OCI-LY1 (cell line): ENCODE data around the gene DBT.

Source experiments
- EZH2 ChIP-seq: fragments of 200-600 bp; sonication (generic), shearing (Covaris generic); IDR thresholded peaks from 2 replicates; pipeline ENCODE4 v1.8.0; 2017; ENCODE audit warnings: borderline replicate concordance, mixed run types, mild to moderate bottlenecking, antibody characterized with exemption, low read length, moderate library complexity, mixed read lengths
- TF ChIP-seq, protein P1 (sequence below): fragments of 200-600 bp; sonication (generic), shearing (Covaris generic); IDR thresholded peaks from 2 replicates; pipeline ENCODE4 v1.5.1; 2017; ENCODE audit warnings: mild to moderate bottlenecking, antibody characterized with exemption, low read length, moderate library complexity, mixed read lengths

DNA sequence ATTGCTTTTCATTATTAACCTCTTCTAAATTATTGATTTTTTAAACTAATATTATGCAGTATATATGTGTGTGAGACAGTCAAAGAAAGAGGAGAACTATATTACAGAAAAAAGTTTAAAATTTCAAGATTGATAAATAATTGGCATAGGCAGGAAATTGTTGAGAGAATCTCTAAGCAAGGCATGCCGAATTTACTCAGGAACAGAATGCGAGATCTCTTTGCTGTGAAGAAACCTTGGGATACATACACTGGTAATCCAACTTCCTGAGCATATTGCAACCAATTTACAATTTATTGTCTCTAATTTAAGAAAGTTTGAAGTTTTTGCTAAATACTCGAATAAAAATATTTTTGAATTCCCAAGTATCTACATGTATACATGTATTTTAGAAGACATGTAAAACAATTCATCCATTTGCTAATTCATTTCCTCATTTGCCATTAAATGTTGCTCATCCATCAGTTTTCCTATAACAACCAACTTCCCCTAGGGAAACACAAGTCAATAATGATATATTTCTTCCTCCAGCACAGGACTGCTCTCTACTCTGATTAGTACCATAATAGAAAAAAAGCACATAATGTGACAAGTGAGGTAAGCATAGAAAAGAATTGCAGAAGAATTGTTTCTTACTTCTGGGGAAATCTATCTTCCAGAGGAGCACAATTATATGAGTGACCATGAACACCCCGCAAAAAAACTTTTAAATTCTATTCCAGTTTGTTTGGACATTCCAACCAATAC lies 72.2 kb downstream of the DBT start:
- TF ChIP-seq, protein P1, sequence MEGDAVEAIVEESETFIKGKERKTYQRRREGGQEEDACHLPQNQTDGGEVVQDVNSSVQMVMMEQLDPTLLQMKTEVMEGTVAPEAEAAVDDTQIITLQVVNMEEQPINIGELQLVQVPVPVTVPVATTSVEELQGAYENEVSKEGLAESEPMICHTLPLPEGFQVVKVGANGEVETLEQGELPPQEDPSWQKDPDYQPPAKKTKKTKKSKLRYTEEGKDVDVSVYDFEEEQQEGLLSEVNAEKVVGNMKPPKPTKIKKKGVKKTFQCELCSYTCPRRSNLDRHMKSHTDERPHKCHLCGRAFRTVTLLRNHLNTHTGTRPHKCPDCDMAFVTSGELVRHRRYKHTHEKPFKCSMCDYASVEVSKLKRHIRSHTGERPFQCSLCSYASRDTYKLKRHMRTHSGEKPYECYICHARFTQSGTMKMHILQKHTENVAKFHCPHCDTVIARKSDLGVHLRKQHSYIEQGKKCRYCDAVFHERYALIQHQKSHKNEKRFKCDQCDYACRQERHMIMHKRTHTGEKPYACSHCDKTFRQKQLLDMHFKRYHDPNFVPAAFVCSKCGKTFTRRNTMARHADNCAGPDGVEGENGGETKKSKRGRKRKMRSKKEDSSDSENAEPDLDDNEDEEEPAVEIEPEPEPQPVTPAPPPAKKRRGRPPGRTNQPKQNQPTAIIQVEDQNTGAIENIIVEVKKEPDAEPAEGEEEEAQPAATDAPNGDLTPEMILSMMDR, result no peak
- no peak for TF ChIP-seq EZH2
